IPS-18c (cell line): Measurements from ENCODE around the gene CRABP1.

Experiments
- H3K4me3 ChIP-seq: 2 replicates; pipeline ENCODE4 v1.7.0; 2013; ENCODE audit warnings: low read depth, mild to moderate bottlenecking, low read length, moderate library complexity; ENCODE audit not compliant: insufficient read depth
- H3K9me3 ChIP-seq: one replicate; pipeline ENCODE4 v1.6.1; 2013; ENCODE audit warnings: mild to moderate bottlenecking, low read length, moderate library complexity; ENCODE audit not compliant: control insufficient read depth, insufficient read depth

CRABP1 gene

GRCh38 chr15:78314181-78314581, 26.0 kb upstream of the CRABP1 start:
- H3K4me3 ChIP-seq: no peak overlapping the region
- H3K9me3 ChIP-seq: no peaks in the 10 kb centered on the region

GRCh38 chr15:78315686-78316282, 24.4 kb upstream of the CRABP1 start:
- Histone ChIP-seq H3K9me3 (no peaks in the 10 kb centered on the region), H3K4me3 (no peak overlapping the region)

GRCh38 chr15:78316283-78317083, 23.7 kb upstream of the CRABP1 start:
- no peaks in the 10 kb centered on the region for H3K9me3 ChIP-seq
- H3K4me3 ChIP-seq: no peak overlapping the region

GRCh38 chr15:78317145-78317836, 22.9 kb upstream of the CRABP1 start:
- Histone ChIP-seq H3K9me3 (no peaks in the 10 kb centered on the region), H3K4me3 (no peak overlapping the region)

- no peaks in the 10 kb centered on the region for H3K9me3 ChIP-seq
- no peak overlapping the region for H3K4me3 ChIP-seq
These were observed 20.6 kb upstream of the CRABP1 start for GRCh38 chr15:78319588-78319987.

- Histone ChIP-seq H3K4me3 (no peak overlapping the region), H3K9me3 (no peaks in the 10 kb centered on the region)
These were observed 20.0 kb upstream of the CRABP1 start for GRCh38 chr15:78320183-78320582.

- Histone ChIP-seq H3K9me3 (no peaks in the 10 kb centered on the region), H3K4me3 (no peak overlapping the region)
These were observed 19.0 kb upstream of the CRABP1 start for GRCh38 chr15:78321041-78321570.

- no peak overlapping the region for H3K4me3 ChIP-seq
- no peaks in the 10 kb centered on the region for H3K9me3 ChIP-seq
These were observed 18.4 kb upstream of the CRABP1 start for GRCh38 chr15:78321786-78322185.

- Histone ChIP-seq H3K4me3 (no peak overlapping the region), H3K9me3 (no peaks in the 10 kb centered on the region)
These were observed 17.9 kb upstream of the CRABP1 start for GRCh38 chr15:78322243-78322642.

- no peaks in the 10 kb centered on the region for H3K9me3 ChIP-seq
These were observed 17.2 kb upstream of the CRABP1 start for GRCh38 chr15:78322724-78323521.

GRCh38 chr15:78323693-78324092, 16.5 kb upstream of the CRABP1 start:
- Histone ChIP-seq H3K4me3 (no peak overlapping the region), H3K9me3 (no peaks in the 10 kb centered on the region)

More at GRCh38 chr15:78322724-78323521, 17.2 kb upstream of the CRABP1 start:
- H3K4me3 ChIP-seq: no peak overlapping the region; the same call in 1 of the 2 replicates

- Histone ChIP-seq H3K4me3 (no peak overlapping the region), H3K9me3 (no peaks in the 10 kb centered on the region)
These were observed 16.0 kb upstream of the CRABP1 start for GRCh38 chr15:78324144-78324543.

- H3K9me3 ChIP-seq: no peaks in the 10 kb centered on the region
These were observed 14.9 kb upstream of the CRABP1 start for GRCh38 chr15:78325092-78325843.

GRCh38 chr15:78327466-78327865, 12.7 kb upstream of the CRABP1 start:
- Histone ChIP-seq H3K9me3 (no peaks in the 10 kb centered on the region), H3K4me3 (no peak overlapping the region)

More at GRCh38 chr15:78325092-78325843, 14.9 kb upstream of the CRABP1 start:
- no peak overlapping the region for H3K4me3 ChIP-seq

- Histone ChIP-seq H3K4me3 (no peak overlapping the region), H3K9me3 (no peaks in the 10 kb centered on the region)
These were observed 10.5 kb upstream of the CRABP1 start for GRCh38 chr15:78329625-78330024.

- no peak overlapping the region for H3K4me3 ChIP-seq
- H3K9me3 ChIP-seq: peaks cover 2% of the 10 kb centered on the region
These were observed 5.3 kb upstream of the CRABP1 start for GRCh38 chr15:78334845-78335244.
